ENCODE results near the gene NUDT22. TPM values are rescaled to one million over a fixed set of nuclear protein-coding genes. Genes with fewer than 3 reads are reported as not detected.
A peak's percentile ranks its signal among the peaks of the same experiment; 100 is the strongest.

Gene NUDT22
- total and polyA plus RNA-seq, 10 donors: 61.8 to 109 (median 78.7) TPM

- Histone ChIP-seq H3K9me3 (no peaks in the 10 kb centered on the region), H3K27ac (peak overlapping the region; percentile 84 to 99 (median 96)), H3K4me3 (peak overlapping the region; percentile 58 to 89 (median 80)), H3K4me1 (peaks cover 32 to 96% (median 60%) of the 10 kb centered on the region in 6 donors), H3K27me3 (replicated peaks in 1 of 7) (no peaks in the 10 kb centered on the region), H3K36me3 (peaks cover 0 to 66% (median 43%) of the 10 kb centered on the region in 6 donors)
- WGBS, 5 donors: 58 to 84% (median 62%) methylated on average over 9 to 23 of the region's 23 CpGs
- no peak for TF ChIP-seq CTCF (IDR thresholded peaks at IDR 0.05 in 8 of 11, conservative IDR thresholded peaks at IDR 0.05 in 3 of 11)
- no peak for TF ChIP-seq POLR2AphosphoS5 (IDR thresholded peaks at IDR 0.05)
- no peak for TF ChIP-seq POLR2A (IDR thresholded peaks at IDR 0.05)
- DNase-seq: peak; percentile 85
- intact Hi-C loops (cut with DNase I; ENCODE audit: low total_unique reads): no loop called here
These were observed 17.8 kb upstream of the NUDT22 start for GRCh38 chr11:64208086-64208795.

- H3K27me3 ChIP-seq (replicated peaks in 1 of 7): no peaks in the 10 kb centered on the region
- H3K4me3 ChIP-seq: peak overlapping the region in 5 of 8 donors; percentile 78 to 89 (median 82)
- no peak for TF ChIP-seq POLR2A (IDR thresholded peaks at IDR 0.05)
- peak in 1 of 3 donors; percentile 30 for TF ChIP-seq POLR2AphosphoS5 (IDR thresholded peaks at IDR 0.05)
- no peak for TF ChIP-seq CTCF (IDR thresholded peaks at IDR 0.05 in 8 of 11, conservative IDR thresholded peaks at IDR 0.05 in 3 of 11)
- peaks cover 0 to 66% (median 39%) of the 10 kb centered on the region in 6 donors for H3K36me3 ChIP-seq
- DNase-seq: no peak
- H3K9me3 ChIP-seq: no peaks in the 10 kb centered on the region
- intact Hi-C loops (cut with DNase I; ENCODE audit: low total_unique reads): no loop called here
- WGBS, 5 donors: 76 to 88% (median 77%) methylated on average over 18 of the region's 18 CpGs
- peaks cover 32 to 97% (median 59%) of the 10 kb centered on the region in 6 donors for H3K4me1 ChIP-seq
- H3K27ac ChIP-seq: peak overlapping the region; percentile 84 to 99 (median 96)
These were observed 17.1 kb upstream of the NUDT22 start for GRCh38 chr11:64208796-64209562.

- intact Hi-C loops (cut with DNase I; ENCODE audit: low total_unique reads): no loop called here
- DNase-seq: no peak
- 79 to 94% (median 83%) methylated on average over 8 of the region's 8 CpGs for WGBS, 5 donors
- peaks cover 0 to 66% (median 40%) of the 10 kb centered on the region in 6 donors for H3K36me3 ChIP-seq
- no peaks in the 10 kb centered on the region for H3K9me3 ChIP-seq
- peaks cover 29 to 97% (median 53%) of the 10 kb centered on the region in 6 donors for H3K4me1 ChIP-seq
- peak overlapping the region in 6 of 8 donors; percentile 93 to 99 (median 96) for H3K27ac ChIP-seq
- no peak for TF ChIP-seq CTCF (IDR thresholded peaks at IDR 0.05 in 8 of 11, conservative IDR thresholded peaks at IDR 0.05 in 3 of 11)
- peak in 1 of 3 donors; percentile 40 for TF ChIP-seq POLR2AphosphoS5 (IDR thresholded peaks at IDR 0.05)
- peak overlapping the region in 1 of 8 donors; percentile 89 for H3K4me3 ChIP-seq
- no peaks in the 10 kb centered on the region for H3K27me3 ChIP-seq (replicated peaks in 1 of 7)
These were observed 16.6 kb upstream of the NUDT22 start for GRCh38 chr11:64209563-64209843.

Measured in spleen (tissue), 11 donors.